Measurements from ENCODE around the gene RNF220. TPM values are rescaled to one million over a fixed set of nuclear protein-coding genes. Genes with fewer than 3 reads are reported as not detected.

Gene RNF220
- total RNA-seq, 4 donors from 2014 or later, result 22.0 to 94.3 (median 49.4) TPM

DNA sequence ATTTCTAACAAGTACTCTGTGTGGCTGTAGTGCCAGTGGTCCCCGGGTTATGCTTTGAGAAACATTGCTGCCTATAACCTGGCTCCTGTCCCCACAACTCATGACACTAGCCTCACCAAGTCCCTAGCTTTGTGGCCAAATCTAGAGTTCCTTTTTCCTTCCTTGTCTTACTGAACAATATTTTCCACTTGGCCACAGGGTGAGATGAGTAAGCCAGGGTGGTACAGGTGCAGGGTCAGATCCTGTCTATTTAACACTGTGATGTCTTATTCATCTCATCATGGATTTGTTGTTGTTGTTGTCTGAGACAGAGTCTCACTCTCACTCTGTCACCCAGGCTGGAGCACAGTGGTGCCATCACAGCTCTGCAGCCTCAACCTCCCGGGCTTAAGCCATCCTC is 288.1 kb downstream of the RNF220 start:
- intact Hi-C loops (cut with DNase I; ENCODE audit: low total_unique reads), result no loop called here
- no peaks in the 10 kb centered on the region for H3K9me3 ChIP-seq
- H3K27me3 ChIP-seq, result no peaks in the 10 kb centered on the region
- no peaks in the 10 kb centered on the region for H3K36me3 ChIP-seq
- no peak for TF ChIP-seq POLR2A (IDR thresholded peaks at IDR 0.05)
- TF ChIP-seq, protein P1, sequence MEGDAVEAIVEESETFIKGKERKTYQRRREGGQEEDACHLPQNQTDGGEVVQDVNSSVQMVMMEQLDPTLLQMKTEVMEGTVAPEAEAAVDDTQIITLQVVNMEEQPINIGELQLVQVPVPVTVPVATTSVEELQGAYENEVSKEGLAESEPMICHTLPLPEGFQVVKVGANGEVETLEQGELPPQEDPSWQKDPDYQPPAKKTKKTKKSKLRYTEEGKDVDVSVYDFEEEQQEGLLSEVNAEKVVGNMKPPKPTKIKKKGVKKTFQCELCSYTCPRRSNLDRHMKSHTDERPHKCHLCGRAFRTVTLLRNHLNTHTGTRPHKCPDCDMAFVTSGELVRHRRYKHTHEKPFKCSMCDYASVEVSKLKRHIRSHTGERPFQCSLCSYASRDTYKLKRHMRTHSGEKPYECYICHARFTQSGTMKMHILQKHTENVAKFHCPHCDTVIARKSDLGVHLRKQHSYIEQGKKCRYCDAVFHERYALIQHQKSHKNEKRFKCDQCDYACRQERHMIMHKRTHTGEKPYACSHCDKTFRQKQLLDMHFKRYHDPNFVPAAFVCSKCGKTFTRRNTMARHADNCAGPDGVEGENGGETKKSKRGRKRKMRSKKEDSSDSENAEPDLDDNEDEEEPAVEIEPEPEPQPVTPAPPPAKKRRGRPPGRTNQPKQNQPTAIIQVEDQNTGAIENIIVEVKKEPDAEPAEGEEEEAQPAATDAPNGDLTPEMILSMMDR (IDR thresholded peaks at IDR 0.05), result no peak
- H3K27ac ChIP-seq, result no peak overlapping the region
- no peak for DNase-seq
- H3K4me3 ChIP-seq, result no peak overlapping the region
- H3K4me1 ChIP-seq, result no peaks in the 10 kb centered on the region

- DNase-seq, result no peak
- Histone ChIP-seq H3K9me3 (no peaks in the 10 kb centered on the region), H3K4me1 (no peaks in the 10 kb centered on the region), H3K36me3 (no peaks in the 10 kb centered on the region), H3K4me3 (no peak overlapping the region), H3K27me3 (no peaks in the 10 kb centered on the region), H3K27ac (no peak overlapping the region)
- TF ChIP-seq, protein P1 (IDR thresholded peaks at IDR 0.05), result no peak
- no peak for TF ChIP-seq POLR2A (IDR thresholded peaks at IDR 0.05)
- intact Hi-C loops (cut with DNase I; ENCODE audit: low total_unique reads), result no loop called here
Observed at GRCh38 chr1:44693900-44694299, 288.8 kb downstream of the RNF220 start.

DNA sequence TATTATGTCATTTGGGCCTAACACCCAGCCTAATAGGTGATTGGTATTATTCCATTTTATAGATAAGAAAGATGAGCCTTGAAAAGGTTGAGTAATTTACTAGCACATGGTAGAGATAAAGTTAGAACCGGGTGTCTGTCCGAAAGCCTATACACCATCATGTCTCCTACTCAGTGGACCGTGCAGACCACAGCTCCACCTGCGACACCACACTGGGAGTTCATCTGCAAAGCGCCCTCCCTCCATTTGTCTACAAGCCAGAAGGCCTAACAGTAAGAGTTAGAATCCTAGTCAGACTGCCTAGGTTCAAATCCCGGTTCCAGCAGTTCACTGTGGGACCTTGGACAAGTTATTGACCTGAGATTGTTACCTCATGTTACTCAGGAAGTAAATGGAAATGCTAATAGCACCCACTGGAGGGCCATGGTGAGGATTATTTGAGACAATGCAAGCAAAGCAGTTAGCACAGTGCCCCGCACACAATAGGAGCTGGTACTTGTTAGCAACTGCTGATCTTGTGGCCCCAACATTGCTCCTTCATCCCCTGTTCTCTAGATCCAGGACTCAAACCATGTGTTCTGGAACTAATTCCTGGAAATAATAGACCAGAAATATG is 289.9 kb downstream of the RNF220 start:
- Histone ChIP-seq H3K9me3 (no peaks in the 10 kb centered on the region), H3K36me3 (no peaks in the 10 kb centered on the region), H3K27ac (no peak overlapping the region), H3K4me1 (no peaks in the 10 kb centered on the region), H3K4me3 (no peak overlapping the region), H3K27me3 (no peaks in the 10 kb centered on the region)
- intact Hi-C loops (cut with DNase I; ENCODE audit: low total_unique reads), result no loop called here
- no peak for DNase-seq
- TF ChIP-seq POLR2A (IDR thresholded peaks at IDR 0.05), result no peak
- TF ChIP-seq, protein P1 (IDR thresholded peaks at IDR 0.05), result no peak

DNA sequence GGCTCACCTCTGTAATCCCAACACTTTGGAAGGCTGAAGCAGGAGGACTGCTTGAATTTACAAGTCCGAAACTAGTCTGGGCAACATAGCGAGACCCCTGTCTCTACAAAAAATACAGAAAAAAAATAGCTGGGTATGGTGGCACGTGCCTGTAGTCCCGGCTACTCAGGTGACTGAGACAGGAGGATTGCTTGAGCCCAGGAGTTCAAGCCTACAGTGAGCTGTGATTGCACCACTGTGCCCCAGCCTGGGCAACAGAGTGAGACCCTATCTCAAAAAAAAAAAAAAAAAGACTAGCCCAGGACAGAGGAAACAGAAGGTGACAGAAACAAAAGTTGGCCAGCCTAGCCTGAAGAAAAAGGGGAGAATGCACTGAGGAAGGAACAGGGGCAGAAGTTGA is 290.6 kb downstream of the RNF220 start:
- Histone ChIP-seq H3K27ac (no peak overlapping the region), H3K4me1 (no peaks in the 10 kb centered on the region), H3K4me3 (no peak overlapping the region), H3K36me3 (no peaks in the 10 kb centered on the region), H3K9me3 (no peaks in the 10 kb centered on the region), H3K27me3 (no peaks in the 10 kb centered on the region)
- no peak for TF ChIP-seq POLR2A (IDR thresholded peaks at IDR 0.05)
- TF ChIP-seq, protein P1 (IDR thresholded peaks at IDR 0.05), result no peak
- intact Hi-C loops (cut with DNase I; ENCODE audit: low total_unique reads), result no loop called here
- DNase-seq, result no peak

GRCh38 chr1:44696101-44696500 is 291.0 kb downstream of the RNF220 start:
- Histone ChIP-seq H3K9me3 (no peaks in the 10 kb centered on the region), H3K36me3 (no peaks in the 10 kb centered on the region), H3K27ac (no peak overlapping the region), H3K4me3 (no peak overlapping the region), H3K27me3 (no peaks in the 10 kb centered on the region), H3K4me1 (no peaks in the 10 kb centered on the region)
- intact Hi-C loops (cut with DNase I; ENCODE audit: low total_unique reads), result no loop called here
- TF ChIP-seq, protein P1 (IDR thresholded peaks at IDR 0.05), result no peak
- no peak for TF ChIP-seq POLR2A (IDR thresholded peaks at IDR 0.05)
- no peak for DNase-seq

Measured in uterus (tissue), 4 donors.